Right lobe of liver (tissue), 4 donors: Measurements from ENCODE around the gene PROM2.

Experiments
- POLR2A ChIP-seq: fragments of 450-650 bp; IDR thresholded peaks from one replicate; pipeline ENCODE4 v1.6.1; 2017; ENCODE audit warnings: antibody characterized with exemption, mild to moderate bottlenecking
- TF ChIP-seq, protein P1 (sequence below), 4 donors: fragments of 200-600 bp in 3 of 4; fragments of 450-650 bp in 1 of 4; IDR thresholded peaks; one replicate each; pipeline versions ENCODE4 v1.5.1 to v1.8.0; 2016 to 2022; ENCODE audit warnings: antibody characterized with exemption in 4 of 4, mild to moderate bottlenecking in 2 of 4
- donor health status: DM: no; HTN: no; CAD: no.
- donor health status: DM: no; HTN: no; CAD: no.
- donor health status: DM: no; HTN: yes; CAD: no.

DNA sequence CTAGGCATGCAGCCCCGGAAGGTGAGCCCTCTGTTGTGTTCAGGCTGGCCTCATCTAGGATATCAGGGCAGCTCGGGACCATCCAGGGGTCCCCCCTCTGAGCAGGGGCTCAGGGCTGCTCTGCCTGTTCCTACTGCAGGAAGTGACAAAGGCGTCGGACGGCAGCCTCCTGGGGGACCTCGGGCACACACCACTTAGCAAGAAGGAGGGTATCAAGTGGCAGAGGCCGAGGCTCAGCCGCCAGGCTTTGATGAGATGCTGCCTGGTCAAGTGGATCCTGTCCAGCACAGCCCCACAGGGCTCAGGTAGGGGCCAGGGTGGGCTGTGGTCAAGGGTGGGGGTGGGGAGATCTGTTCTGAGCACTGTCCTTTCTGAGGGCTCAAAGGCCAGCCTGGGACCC lies 36.0 kb downstream of the PROM2 start:
- TF ChIP-seq, protein P1, sequence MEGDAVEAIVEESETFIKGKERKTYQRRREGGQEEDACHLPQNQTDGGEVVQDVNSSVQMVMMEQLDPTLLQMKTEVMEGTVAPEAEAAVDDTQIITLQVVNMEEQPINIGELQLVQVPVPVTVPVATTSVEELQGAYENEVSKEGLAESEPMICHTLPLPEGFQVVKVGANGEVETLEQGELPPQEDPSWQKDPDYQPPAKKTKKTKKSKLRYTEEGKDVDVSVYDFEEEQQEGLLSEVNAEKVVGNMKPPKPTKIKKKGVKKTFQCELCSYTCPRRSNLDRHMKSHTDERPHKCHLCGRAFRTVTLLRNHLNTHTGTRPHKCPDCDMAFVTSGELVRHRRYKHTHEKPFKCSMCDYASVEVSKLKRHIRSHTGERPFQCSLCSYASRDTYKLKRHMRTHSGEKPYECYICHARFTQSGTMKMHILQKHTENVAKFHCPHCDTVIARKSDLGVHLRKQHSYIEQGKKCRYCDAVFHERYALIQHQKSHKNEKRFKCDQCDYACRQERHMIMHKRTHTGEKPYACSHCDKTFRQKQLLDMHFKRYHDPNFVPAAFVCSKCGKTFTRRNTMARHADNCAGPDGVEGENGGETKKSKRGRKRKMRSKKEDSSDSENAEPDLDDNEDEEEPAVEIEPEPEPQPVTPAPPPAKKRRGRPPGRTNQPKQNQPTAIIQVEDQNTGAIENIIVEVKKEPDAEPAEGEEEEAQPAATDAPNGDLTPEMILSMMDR (IDR thresholded peaks at IDR 0.05) = no peak
- TF ChIP-seq POLR2A = no peak
